Measurements from ENCODE around the gene TMEM42.

The TMEM42 gene

GRCh38 chr3:44874308-44874707, 12.6 kb downstream of the TMEM42 start, which contains the start of gene TGM4:
TSS of gene TGM4 (plus strand) at chr3:44874608. CDS start at chr3:44874679, 71 bp downstream.
- no peak for DNase-seq (ENCODE audit: low spot score)

- no peak for DNase-seq (ENCODE audit: low spot score)
Observed at GRCh38 chr3:44875596-44875995, 13.9 kb downstream of the TMEM42 start.

DNA sequence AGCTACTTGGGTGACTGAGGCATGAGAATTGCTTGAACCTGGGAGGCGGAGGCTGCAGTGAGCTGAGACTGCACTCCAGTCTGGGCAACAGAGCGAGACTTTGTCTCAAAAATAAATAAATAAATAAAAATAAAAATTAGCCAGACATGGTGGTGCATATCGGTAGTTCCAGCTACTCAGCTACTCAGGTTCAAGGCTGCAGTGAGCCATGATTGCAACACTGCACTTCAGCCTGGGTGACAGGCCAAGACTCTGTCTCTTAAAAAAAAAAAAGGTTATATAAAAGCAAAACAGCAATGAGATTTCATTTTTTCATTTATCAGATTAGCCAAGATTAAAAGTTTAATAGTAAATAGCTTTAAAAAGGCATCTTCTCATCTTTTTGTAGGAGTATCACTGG, 15.6 kb downstream of the TMEM42 start:
- DNase-seq (ENCODE audit: low spot score), result no peak

DNA sequence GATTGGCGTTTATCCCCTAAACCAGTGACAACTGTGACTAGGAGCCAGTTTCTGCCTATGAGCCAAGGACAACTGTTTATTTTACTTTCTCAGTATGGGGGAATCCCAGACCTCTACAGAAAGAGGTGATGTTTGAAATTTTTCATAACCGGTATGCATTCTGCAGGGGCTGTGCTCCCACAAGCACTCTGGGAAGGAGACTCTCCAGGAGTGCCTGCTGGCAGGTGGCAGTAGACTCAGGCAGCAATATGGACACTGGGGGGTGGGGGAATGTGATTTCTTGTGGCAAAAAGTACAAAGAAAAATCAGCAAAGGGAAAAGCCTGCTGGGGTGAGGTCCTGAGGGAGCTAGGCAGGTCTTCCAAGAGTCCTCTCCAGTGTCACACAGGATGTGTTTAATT, 18.6 kb downstream of the TMEM42 start:
- no peak for DNase-seq (ENCODE audit: low spot score)

DNA sequence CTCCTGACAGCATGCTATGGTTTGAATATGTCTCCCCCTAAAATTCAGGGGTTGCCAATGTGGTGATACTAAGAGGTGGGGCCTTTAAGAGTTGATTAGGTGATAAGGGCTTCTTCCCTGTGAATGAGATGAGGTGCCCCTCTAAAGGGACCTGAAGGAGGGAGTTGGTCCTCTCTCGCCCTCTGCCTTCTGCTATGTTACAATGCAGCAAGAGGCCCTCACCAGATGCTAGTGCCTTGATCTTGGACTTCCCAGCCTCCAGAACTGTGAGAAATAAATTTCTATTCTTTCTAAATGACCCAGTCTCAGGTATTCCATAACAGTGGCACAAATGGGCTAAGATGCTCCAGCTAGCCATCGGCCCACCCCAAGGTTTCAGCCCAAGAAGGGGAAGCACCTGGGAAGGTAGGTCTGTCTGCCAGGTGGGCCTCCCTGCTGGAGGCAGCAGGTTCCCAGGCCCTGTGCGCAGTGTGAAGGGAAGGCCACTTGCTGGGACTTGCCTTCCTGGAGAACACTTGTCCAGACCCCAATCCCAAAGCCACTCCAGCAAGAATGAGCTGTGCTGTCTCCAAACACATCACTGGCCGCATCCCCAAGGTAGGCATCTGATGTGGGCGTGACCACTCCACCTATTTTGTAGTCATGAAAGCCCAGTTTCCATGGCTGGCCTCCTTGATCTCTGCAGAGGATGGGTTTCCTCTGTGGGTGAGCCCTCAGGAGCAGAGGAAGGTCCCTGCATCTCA, 21.7 kb downstream of the TMEM42 start:
- no peak for DNase-seq (ENCODE audit: low spot score)

- DNase-seq (ENCODE audit: low spot score), result no peak
Observed at GRCh38 chr3:44883999-44884431, 22.3 kb downstream of the TMEM42 start.

GRCh38 chr3:44885618-44886017, 23.9 kb downstream of the TMEM42 start:
- DNase-seq (ENCODE audit: low spot score), result no peak

GRCh38 chr3:44886561-44886960, 24.8 kb downstream of the TMEM42 start:
- DNase-seq (ENCODE audit: low spot score), result no peak

- DNase-seq (ENCODE audit: low spot score), result no peak
Observed at GRCh38 chr3:44887101-44887500, 25.4 kb downstream of the TMEM42 start.

DNA sequence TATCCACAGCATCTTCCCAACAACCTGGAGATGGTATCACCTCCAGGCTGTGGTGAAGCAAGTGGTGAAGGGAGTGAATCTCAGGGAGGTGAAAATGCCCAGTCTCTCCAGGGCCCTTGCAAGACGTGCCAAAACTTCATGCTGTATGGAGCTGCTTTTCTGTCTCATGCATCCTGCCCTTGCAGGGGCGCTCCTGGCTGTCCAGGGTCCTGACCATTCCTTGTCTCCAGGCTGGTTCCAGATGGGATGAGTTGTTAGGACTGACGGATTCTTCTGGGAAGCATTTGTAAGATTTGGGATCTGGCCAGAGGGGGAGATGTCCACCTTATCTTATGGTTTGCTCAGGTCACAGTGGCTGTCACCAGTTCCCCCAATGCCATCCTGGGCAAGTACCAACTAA, 28.5 kb downstream of the TMEM42 start:
- no peak for DNase-seq (ENCODE audit: low spot score)

DNA sequence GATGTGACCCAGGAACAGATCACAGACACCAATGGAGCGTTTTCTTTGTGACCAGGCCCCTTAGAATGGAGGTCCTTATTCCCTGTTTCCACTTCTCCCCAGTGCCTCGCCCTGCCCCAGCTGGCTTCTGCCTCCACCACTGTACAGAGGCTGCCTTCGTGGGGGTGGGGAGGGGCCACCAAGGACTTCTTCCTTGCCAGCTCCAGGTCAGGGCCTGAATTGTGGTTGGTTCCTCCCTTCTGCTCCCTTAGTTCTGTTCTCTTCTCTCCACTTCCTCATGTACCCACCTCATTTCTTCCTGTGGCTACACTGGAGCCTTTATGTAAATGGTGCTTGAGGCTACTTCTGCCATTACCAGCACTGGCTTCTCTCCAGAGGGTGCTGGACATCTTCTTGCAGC, 29.1 kb downstream of the TMEM42 start:
- DNase-seq (ENCODE audit: low spot score), result no peak

DNA sequence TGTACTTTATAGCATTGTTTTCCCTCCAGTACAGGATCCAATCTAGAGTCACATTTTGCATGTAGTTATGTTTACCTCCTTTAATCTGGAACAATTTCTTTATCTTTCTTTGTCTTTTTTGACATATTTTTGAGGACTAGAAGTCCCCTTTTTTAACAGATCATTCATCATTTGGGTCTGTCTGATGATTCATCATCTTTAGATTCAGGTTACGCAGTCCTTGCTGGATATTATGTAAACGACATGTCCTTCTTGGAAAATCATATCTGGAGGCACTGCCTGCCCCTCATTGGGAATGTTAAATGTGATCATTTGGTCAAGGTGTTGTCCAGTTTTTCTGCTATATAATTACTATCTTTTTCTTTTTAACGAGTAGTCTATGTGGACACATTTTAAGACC, 31.0 kb downstream of the TMEM42 start:
- DNase-seq (ENCODE audit: low spot score), result no peak

GRCh38 chr3:44893097-44893496, 31.4 kb downstream of the TMEM42 start:
- no peak for DNase-seq (ENCODE audit: low spot score)

- DNase-seq (ENCODE audit: low spot score), result no peak
Observed at GRCh38 chr3:44894485-44894884, 32.8 kb downstream of the TMEM42 start.

DNA sequence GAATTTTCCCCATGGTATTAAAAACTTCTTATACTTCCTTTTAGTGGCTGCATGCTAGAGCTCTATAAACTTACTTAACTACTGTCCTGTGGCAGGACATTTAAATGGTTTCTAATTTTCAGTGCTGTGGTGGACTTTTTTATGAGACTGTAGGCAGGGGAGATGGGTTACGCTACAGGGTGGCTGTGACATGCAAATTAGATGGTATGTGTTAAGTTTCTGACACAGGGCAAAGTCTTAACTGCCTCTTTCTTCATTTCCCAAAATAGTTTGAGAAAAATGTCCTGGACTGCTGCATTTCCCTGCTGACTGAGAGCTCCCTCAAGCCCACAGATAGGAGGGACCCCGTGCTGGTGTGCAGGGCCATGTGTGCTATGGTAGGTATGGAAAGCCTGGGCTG, 34.7 kb downstream of the TMEM42 start:
- no peak for DNase-seq (ENCODE audit: low spot score)

DNA sequence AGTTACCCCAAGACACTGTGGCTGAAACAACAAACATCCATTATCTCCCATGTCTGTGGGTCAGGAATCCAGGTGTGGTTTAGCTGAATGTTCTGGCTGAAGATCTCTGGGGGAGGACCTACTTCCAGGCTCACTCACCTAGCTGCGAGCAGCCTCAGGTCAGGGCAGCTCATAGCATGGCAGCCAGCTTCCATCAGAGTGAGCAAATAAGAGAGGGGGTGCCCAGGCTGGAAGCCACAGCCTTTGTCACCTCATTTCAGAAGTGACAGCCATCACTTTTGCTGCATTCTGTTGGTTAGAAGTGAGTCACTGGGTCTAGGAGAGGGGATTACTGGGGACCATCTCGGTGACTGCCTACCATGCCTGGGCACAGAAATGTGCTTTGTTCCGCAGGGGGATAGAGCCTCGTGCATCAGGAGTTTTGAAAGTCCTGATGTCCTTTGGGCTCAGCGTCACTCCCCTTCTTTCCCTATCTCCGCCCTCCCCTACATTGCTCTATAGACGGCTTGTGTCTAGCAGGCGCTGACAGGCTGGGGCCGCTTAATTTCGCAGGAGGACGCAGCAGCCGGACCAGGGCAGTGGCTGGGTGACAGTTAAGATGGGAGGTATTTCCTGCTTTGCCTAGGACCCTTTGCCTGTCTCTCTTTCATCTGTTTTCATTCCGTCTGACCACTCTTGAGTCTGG, 38.1 kb downstream of the TMEM42 start:
- no peak for DNase-seq (ENCODE audit: low spot score)

DNA sequence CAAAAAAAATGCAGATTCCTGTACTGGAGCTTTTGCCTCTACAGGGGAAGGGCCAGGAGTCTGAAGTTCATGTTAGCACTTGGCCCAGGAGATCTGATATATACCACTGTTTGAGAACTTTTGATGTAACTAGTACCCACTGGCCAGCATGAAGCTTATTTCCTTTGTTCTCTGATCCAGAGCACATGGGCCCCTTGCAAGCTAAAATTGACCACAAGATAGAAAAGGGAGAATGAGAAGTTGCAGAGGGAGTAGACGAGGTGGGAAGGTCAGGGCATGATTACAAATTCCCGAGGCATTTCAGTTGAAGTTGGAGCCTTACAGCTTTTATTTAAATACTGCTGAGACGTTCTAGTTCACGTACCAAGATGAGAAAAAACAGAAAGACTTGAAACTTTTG, 40.9 kb downstream of the TMEM42 start:
- no peak for DNase-seq (ENCODE audit: low spot score)

- DNase-seq (ENCODE audit: low spot score), result no peak
Observed at GRCh38 chr3:44903314-44903713, 41.6 kb downstream of the TMEM42 start.

GRCh38 chr3:44903751-44904150, 42.0 kb downstream of the TMEM42 start:
- no peak for DNase-seq (ENCODE audit: low spot score)

- no peak for DNase-seq (ENCODE audit: low spot score)
Observed at GRCh38 chr3:44905446-44906157, 43.9 kb downstream of the TMEM42 start.

DNA sequence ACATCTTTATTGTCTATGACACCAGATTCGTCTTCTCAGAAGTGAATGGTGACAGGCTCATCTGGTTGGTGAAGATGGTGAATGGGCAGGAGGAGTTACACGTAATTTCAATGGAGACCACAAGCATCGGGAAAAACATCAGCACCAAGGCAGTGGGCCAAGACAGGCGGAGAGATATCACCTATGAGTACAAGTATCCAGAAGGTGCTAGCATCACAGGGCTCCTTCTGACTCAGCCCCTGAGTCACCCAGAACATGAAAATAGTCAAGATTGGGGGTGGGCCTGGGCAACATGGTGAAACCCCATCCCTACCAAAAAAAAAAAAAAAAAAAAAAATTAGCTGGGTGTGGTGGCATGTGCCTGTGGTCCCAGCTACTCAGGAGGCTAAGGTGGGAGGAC, 45.3 kb downstream of the TMEM42 start:
- DNase-seq (ENCODE audit: low spot score), result no peak

DNA sequence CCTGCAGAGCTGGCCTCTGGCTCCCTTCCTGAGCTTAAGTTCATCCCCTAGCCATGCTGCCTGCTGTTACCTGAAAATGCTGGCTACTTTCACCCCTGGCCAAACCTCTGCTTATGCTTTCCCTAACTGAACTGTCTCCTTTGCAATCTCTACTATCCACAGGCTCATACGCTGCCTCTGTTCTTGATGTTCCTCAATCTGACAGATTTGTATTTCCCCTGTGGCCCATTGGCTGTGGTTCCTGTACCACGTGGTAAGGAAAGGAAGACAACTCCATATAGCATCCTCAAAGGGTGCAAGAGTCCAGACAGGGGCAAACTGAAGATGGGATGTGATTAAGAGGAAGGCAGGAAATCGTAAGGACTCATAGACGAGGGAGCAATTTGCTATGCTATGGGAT, 45.9 kb downstream of the TMEM42 start:
- DNase-seq (ENCODE audit: low spot score), result no peak

DNA sequence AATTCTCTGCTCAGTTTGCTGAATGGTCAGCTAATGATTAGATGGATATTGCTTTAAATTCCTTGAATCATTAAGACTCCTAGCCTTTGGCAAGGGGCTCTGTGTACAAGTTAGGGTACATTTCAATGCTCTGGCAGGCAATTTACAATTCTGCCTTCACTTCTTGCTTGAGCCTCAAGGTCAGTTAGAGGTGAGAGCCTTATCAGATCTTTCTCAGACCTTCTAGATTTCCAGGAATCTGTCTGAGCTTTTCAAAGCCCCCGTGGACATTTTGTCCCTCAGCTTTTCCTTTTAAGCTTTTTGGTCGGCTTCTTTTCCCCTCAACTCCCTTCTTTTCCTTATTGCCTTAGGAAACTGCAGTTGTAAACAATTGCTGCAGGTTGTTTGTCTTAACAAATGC, 47.4 kb downstream of the TMEM42 start:
- DNase-seq (ENCODE audit: low spot score), result no peak
